Small intestine (tissue), 16 donors: ENCODE results near the gene ZNF182. TPM values are rescaled to one million over a fixed set of nuclear protein-coding genes. Genes with fewer than 3 reads are reported as not detected.
A peak's percentile ranks its signal among the peaks of the same experiment; 100 is the strongest.
"Not testable (repeated sequence)": the region's sequence is repeated elsewhere in the genome, so short reads cannot be mapped to it uniquely, and the experiment has no call there.

ENCODE experiments used
- DNase-seq, 2 donors: peaks; one replicate each; pipeline versions ENCODE4 v3.0.0 to v3.0.0-alpha.2; 2013
- FAIRE-seq: peaks from 2 replicates; lab custom pipeline; 2012; peaks lifted over from hg19 to GRCh38; lab: Jason Lieb, UNC
- H3K27ac ChIP-seq, 3 donors: one replicate each; pipeline ENCODE4 v1.5.1; 2013; ENCODE audit warnings: low read length in 2 of 3, mild to moderate bottlenecking in 2 of 3, control low read depth in 1 of 3, inconsistent platforms in 1 of 3, low read depth in 1 of 3, moderate library complexity in 1 of 3
- H3K27me3 ChIP-seq, 3 donors: one replicate each; pipeline ENCODE4 v1.6.1; 2013; ENCODE audit warnings: low read length in 3 of 3, inconsistent platforms in 1 of 3; ENCODE audit not compliant: control insufficient read depth in 3 of 3, insufficient read depth in 3 of 3
- H3K36me3 ChIP-seq, 3 donors: one replicate each; pipeline ENCODE4 v1.6.1; 2013; ENCODE audit warnings: low read length in 3 of 3, inconsistent platforms in 1 of 3, low read depth in 1 of 3, mild to moderate bottlenecking in 1 of 3, moderate library complexity in 1 of 3; ENCODE audit not compliant: control insufficient read depth in 3 of 3, insufficient read depth in 2 of 3
- H3K4me1 ChIP-seq, 3 donors: one replicate each; pipeline ENCODE4 v1.6.1; 2013; ENCODE audit warnings: low read length in 2 of 3, inconsistent platforms in 1 of 3, low read depth in 1 of 3, mild to moderate bottlenecking in 1 of 3, moderate library complexity in 1 of 3; ENCODE audit not compliant: control insufficient read depth in 3 of 3, insufficient read depth in 2 of 3
- H3K4me3 ChIP-seq, 3 donors: one replicate each; pipeline ENCODE4 v1.5.1; 2013; ENCODE audit warnings: low read length in 3 of 3, control low read depth in 1 of 3, inconsistent platforms in 1 of 3, low read depth in 1 of 3, mild to moderate bottlenecking in 1 of 3, moderate library complexity in 1 of 3
- H3K9me3 ChIP-seq, 2 donors: one replicate each; pipeline ENCODE4 v1.6.1; 2013; ENCODE audit warnings: low read depth in 1 of 2, low read length in 1 of 2; ENCODE audit not compliant: control insufficient read depth in 2 of 2, insufficient read depth in 1 of 2
- WGBS, 3 donors: extraction: QIAGEN DNeasy Blood & Tissue Kit; methylation state at CpG; one replicate each; pipeline ENCODE4 v1.1.7; 2013; 5-methylcytosine and 5-hydroxymethylcytosine counted together
- long read RNA-seq, 10 donors: transcript quantifications; one replicate each; lab custom pipeline, GENCODE V29; 2026
- polyA plus RNA-seq, 4 donors: library from polyadenylated mRNA; stranded (reverse) in 3 of 4; unstranded in 1 of 4; fragments of 200-250 nt in 3 of 4; fragments of 120-200 nt in 1 of 4; gene quantifications; one replicate each; pipeline versions ENCODE4 v1.2.1 to v1.2.3, GENCODE V29; 2013
- donor health status: healthy with polysubstance abuse.
- donor health status: control.
- donor health status: control.
- donor health status: Bipolar disorder and iron deficiency.
- donor health status: healthy.

ZNF182 gene
- polyA plus RNA-seq, result 1 to 10 TPM; 1.9 to 8.1 (median 2.2) TPM
- long read RNA-seq, donor 1, result 0 reads
- long read RNA-seq, donor 2, result 0 reads
- long read RNA-seq, donor 3, result 0 reads
- long read RNA-seq, donor 4, result 0 reads
- long read RNA-seq, donor 5, result 0 reads
- long read RNA-seq, donor 6, result 0 reads
- long read RNA-seq, donor 7, partial matches to known transcripts, result 0 of 2 reads
- long read RNA-seq, donor 7, other reads (novel, unspliced or antisense), result 0 of 2 reads
- long read RNA-seq, donor 8, result 0 reads
- long read RNA-seq, donor 9, result 0 reads
- long read RNA-seq, donor 10, result 0 reads

GRCh38 chrX:48003758-48004457 is at the start of gene ZNF182:
ZNF182 (minus strand) TSS chrX:48003989; CDS start chrX:48002609, 1,380 bp downstream.
- Histone ChIP-seq H3K4me1 (no peaks in the 10 kb centered on the region), H3K27ac (peak within 1 kb of the TSS; percentile 12 to 95 (median 66)), H3K9me3 (no peaks in the 10 kb centered on the region), H3K4me3 (peak within 1 kb of the TSS; percentile 40 to 70 (median 41)), H3K36me3 (no peaks in the 10 kb centered on the region), H3K27me3 (no peaks in the 10 kb centered on the region)
- DNase-seq, result peak; percentile 87 to 92
- 0 to 47% (median 8%) methylated on average over 29 to 34 of the region's 34 CpGs for WGBS, 3 donors
- no peak for FAIRE-seq

DNA sequence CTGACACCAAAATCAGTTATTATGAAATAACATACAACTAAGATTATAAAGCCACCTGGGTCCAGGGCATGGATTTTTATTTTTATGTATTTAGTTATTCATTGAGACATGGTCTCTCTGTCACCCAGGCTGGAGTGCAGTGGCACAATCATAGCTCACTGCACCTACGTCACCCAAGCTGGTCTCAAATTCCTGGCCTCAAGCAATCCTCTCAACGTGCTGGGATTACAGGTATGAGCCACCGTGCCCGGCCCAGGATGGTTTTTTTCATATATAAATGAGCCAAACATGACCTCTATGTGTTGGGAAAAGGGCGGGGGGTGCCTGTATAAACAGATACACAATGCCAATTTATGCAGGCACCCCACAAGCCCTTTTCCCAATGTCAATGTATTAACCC is 43.1 kb upstream of the ZNF182 start:
- FAIRE-seq (no peak), DNase-seq (no peak)
- 73 to 90% (median 85%) methylated on average over 5 of the region's 5 CpGs for WGBS, 3 donors
- no peaks in the 10 kb centered on the region for H3K4me1 ChIP-seq
- no peak overlapping the region for H3K27ac ChIP-seq
- no peak overlapping the region for H3K4me3 ChIP-seq
- no peaks in the 10 kb centered on the region for H3K9me3 ChIP-seq
- peaks cover 0 to 2% (median 0%) of the 10 kb centered on the region in 3 donors for H3K36me3 ChIP-seq
- H3K27me3 ChIP-seq, result no peaks in the 10 kb centered on the region

DNA sequence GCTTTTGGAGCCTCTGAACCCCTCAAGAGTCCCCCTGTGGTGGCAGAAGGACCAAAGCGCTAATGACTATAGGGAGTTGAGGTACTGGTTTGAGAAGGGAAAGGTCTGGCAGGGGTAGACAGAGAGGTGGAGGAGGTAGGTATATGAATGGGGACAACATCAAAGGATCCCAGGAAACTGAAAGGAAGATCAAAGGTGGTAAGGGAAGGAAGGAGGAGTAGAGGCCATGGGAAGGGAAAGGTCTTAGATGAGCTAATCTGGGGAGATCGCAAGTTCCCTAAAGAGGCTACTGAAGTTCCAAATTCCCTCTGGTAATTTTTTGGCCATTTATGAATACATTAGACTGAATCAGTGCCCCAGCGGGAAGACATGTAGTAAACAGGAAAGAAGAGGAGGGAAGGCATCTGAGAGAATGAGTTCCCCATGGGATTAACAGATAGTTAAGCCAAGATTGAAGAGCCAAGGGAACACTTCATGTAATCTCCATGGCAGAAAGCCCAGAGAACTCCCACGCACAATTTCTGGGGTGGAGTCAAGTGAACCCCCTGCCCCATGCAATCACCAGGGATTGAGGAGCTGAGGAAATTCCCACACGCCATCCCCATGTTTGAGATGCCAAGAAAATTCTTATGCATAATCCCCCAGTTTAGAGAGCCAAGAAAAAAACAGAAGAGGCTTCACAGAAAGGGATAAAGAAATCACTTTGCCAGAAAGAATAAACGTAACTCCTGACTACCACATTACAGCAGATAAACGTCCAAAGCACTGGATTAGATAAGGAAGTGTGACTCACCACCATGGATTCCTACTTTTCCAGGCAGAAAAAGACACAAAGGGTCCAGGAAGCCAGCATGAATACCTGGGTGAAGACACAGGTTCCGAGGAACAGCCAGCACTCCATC is 41.9 kb upstream of the ZNF182 start:
- 56 to 70% (median 57%) methylated on average over 8 of the region's 8 CpGs for WGBS, 3 donors
- Histone ChIP-seq H3K4me1 (no peaks in the 10 kb centered on the region), H3K4me3 (no peak overlapping the region), H3K9me3 (no peaks in the 10 kb centered on the region), H3K36me3 (peaks cover 0 to 2% (median 0%) of the 10 kb centered on the region in 3 donors), H3K27me3 (no peaks in the 10 kb centered on the region), H3K27ac (peak overlapping the region in 1 of 3 donors; percentile 44)
- DNase-seq (no peak), FAIRE-seq (no peak)

DNA sequence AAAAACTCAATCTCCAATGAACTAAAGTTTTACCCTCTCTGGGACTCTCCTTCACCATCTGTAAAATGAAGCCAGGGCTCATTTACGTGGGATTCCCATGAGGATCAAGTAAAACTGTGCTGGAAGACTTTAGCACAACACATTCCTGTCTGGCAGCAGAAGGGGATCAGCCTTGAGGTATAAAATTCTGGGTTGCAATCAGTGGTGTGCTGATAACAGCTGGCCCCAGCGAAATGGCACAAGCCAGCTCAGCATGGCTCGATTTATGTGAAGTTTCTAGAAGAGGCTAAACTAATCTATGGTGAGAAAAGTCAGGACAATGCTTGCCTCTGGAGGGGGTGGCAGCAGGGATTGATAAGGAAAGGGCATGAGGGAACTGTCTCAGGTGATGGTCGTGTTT is 39.3 kb upstream of the ZNF182 start:
- peaks cover 0 to 2% (median 0%) of the 10 kb centered on the region in 3 donors for H3K36me3 ChIP-seq
- H3K27ac ChIP-seq, result no peak overlapping the region
- no peaks in the 10 kb centered on the region for H3K9me3 ChIP-seq
- WGBS, 3 donors, result 69 to 84% (median 77%) methylated on average over 4 of the region's 4 CpGs
- DNase-seq, result no peak
- H3K4me1 ChIP-seq, result no peaks in the 10 kb centered on the region
- no peak overlapping the region for H3K4me3 ChIP-seq
- no peak for FAIRE-seq
- H3K27me3 ChIP-seq, result no peaks in the 10 kb centered on the region

GRCh38 chrX:48035891-48036290 is 32.1 kb upstream of the ZNF182 start:
- Histone ChIP-seq H3K4me3 (no peak overlapping the region), H3K36me3 (no peaks in the 10 kb centered on the region), H3K9me3 (no peaks in the 10 kb centered on the region), H3K4me1 (no peaks in the 10 kb centered on the region), H3K27ac (no peak overlapping the region), H3K27me3 (no peaks in the 10 kb centered on the region)
- 66 to 72% (median 70%) methylated on average over 4 of the region's 4 CpGs for WGBS, 3 donors
- DNase-seq, result no peak
- no peak for FAIRE-seq

- not testable (repeated sequence) for H3K4me3 ChIP-seq, H3K9me3 ChIP-seq, H3K36me3 ChIP-seq, H3K27ac ChIP-seq, H3K4me1 ChIP-seq, FAIRE-seq, DNase-seq, H3K27me3 ChIP-seq
- 75 to 80% (median 76%) methylated on average over 9 to 10 of the region's 10 CpGs for WGBS, 3 donors
Observed at GRCh38 chrX:48030641-48031173, 26.9 kb upstream of the ZNF182 start.

- no peaks in the 10 kb centered on the region for H3K27me3 ChIP-seq
- H3K4me3 ChIP-seq, result no peak overlapping the region
- H3K9me3 ChIP-seq, result no peaks in the 10 kb centered on the region
- H3K4me1 ChIP-seq, result no peaks in the 10 kb centered on the region
- FAIRE-seq (no peak), DNase-seq (no peak)
- no peak overlapping the region for H3K27ac ChIP-seq
- H3K36me3 ChIP-seq, result peaks cover 0 to 4% (median 0%) of the 10 kb centered on the region in 3 donors
- WGBS, 3 donors, result 82 to 91% (median 89%) methylated on average over 10 of the region's 10 CpGs
Observed at GRCh38 chrX:48030237-48030636, 26.4 kb upstream of the ZNF182 start.

GRCh38 chrX:48028091-48028490 is 24.3 kb upstream of the ZNF182 start:
- Histone ChIP-seq H3K27ac (no peak overlapping the region), H3K36me3 (peaks cover 0 to 4% (median 0%) of the 10 kb centered on the region in 3 donors), H3K9me3 (no peaks in the 10 kb centered on the region), H3K4me1 (no peaks in the 10 kb centered on the region), H3K4me3 (no peak overlapping the region), H3K27me3 (no peaks in the 10 kb centered on the region)
- FAIRE-seq (no peak), DNase-seq (no peak)
- 92 to 99% (median 94%) methylated on average over 8 of the region's 8 CpGs for WGBS, 3 donors
